Kidney epithelial cell (primary cell): ENCODE data around the gene WNT2B. TPM values are rescaled to one million over a fixed set of nuclear protein-coding genes. Genes with fewer than 3 reads are reported as not detected.
A peak's percentile ranks its signal among the peaks of the same experiment; 100 is the strongest.

Experiments
- DNase-seq: peaks from one replicate; pipeline ENCODE4 v3.0.0-alpha.2; 2010; ENCODE audit warnings: low read depth
- H3K27me3 ChIP-seq: 2 replicates; pipeline ENCODE4 v1.6.0; 2011; ENCODE audit warnings: low read length; ENCODE audit not compliant: control insufficient read depth, insufficient read depth
- H3K36me3 ChIP-seq: 2 replicates; pipeline ENCODE4 v1.5.1; 2011; ENCODE audit warnings: low read length; ENCODE audit not compliant: control insufficient read depth, insufficient read depth
- H3K4me3 ChIP-seq: 2 replicates; pipeline ENCODE4 v1.5.1; 2011; ENCODE audit warnings: low read depth, mild to moderate bottlenecking, control low read depth, low read length
- total RNA-seq: library from RNA; depleted of rRNA; stranded (reverse); fragments of >200 nt; gene quantifications from 2 replicates; pipeline ENCODE4 v1.2.3, GENCODE V29; 2015
- TF ChIP-seq, protein P1 (sequence below): IDR thresholded peaks from 2 replicates; pipeline ENCODE4 v1.5.1; 2011; ENCODE audit warnings: mild to moderate bottlenecking, moderate library complexity, low read length, control low read depth, inconsistent platforms; ENCODE audit not compliant: insufficient read depth, poor library complexity, severe bottlenecking

The WNT2B gene
- total RNA-seq, 1 donor from 2014 or later, result 1.3 TPM

DNA sequence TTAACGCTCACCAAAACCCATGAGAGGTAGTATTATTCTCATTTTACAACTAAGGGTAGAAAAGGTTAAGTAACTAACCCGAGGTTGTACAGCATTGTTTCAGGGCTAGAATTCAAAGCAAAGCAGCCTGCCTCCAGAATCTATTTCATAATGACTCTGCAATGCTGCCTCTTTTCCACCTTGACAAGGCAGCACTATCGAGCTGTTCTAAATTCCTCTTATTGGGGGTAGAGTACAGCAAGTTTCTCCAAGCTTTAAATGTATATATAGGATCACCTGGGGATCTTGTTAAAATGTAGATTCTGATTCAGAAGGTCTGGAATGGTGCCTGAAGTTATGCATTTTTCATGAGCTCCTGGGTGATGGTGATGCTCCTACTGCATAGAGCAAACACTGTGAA lies 30.1 kb downstream of the WNT2B start:
- Histone ChIP-seq H3K27me3 (no peaks in the 10 kb centered on the region), H3K36me3 (no peaks in the 10 kb centered on the region), H3K4me3 (no peak overlapping the region)
- TF ChIP-seq, protein P1, sequence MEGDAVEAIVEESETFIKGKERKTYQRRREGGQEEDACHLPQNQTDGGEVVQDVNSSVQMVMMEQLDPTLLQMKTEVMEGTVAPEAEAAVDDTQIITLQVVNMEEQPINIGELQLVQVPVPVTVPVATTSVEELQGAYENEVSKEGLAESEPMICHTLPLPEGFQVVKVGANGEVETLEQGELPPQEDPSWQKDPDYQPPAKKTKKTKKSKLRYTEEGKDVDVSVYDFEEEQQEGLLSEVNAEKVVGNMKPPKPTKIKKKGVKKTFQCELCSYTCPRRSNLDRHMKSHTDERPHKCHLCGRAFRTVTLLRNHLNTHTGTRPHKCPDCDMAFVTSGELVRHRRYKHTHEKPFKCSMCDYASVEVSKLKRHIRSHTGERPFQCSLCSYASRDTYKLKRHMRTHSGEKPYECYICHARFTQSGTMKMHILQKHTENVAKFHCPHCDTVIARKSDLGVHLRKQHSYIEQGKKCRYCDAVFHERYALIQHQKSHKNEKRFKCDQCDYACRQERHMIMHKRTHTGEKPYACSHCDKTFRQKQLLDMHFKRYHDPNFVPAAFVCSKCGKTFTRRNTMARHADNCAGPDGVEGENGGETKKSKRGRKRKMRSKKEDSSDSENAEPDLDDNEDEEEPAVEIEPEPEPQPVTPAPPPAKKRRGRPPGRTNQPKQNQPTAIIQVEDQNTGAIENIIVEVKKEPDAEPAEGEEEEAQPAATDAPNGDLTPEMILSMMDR, result no peak
- DNase-seq, result no peak

DNA sequence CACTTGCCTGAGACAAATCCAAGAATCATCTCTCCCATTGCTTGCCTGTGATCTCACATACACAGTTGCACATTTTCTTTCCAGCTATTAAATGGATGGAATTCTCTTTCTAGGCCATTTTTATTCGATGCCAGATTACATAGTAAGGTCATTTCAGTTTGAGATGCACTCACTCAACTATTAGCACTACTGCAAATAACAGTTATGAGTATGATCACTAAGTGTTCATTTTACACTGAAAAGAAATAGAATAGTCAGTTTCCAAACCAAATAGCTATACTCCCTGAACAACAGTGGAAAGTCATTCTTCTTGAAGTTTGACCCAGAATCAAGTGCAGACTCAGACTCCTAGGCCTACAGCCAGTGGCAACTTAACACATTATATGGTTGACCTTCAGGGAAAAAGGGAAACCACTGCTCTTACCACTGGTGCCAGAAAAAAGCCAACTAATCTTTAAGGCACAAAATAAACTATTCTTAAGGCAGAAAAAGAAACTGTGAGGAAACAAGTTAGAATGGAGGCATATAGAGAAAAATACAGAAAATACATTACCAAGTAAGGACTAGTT lies 31.5 kb downstream of the WNT2B start:
- DNase-seq, result no peak
- Histone ChIP-seq H3K36me3 (no peaks in the 10 kb centered on the region), H3K4me3 (no peak overlapping the region), H3K27me3 (no peaks in the 10 kb centered on the region)
- TF ChIP-seq, protein P1, result no peak

DNA sequence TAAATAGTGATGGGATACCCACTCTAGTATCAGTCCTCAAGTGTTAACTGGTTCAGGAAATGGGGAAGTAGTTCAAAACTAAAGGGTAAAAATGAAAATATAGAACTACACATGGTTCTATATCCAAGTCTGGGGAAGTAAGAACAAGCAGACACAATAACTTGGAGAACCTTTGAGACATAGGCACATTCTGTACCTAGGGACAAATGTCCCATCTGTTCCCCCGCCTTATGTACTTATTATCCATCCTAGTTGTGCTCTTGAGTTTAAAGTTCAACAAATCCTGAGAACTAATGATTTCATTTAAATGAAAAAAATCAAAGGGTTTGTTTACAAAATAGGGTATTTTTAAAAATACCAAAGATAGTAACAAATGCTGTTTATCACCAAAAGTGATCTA lies 32.5 kb downstream of the WNT2B start:
- Histone ChIP-seq H3K4me3 (no peak overlapping the region), H3K27me3 (no peaks in the 10 kb centered on the region), H3K36me3 (no peaks in the 10 kb centered on the region)
- TF ChIP-seq, protein P1, result no peak
- DNase-seq, result no peak

DNA sequence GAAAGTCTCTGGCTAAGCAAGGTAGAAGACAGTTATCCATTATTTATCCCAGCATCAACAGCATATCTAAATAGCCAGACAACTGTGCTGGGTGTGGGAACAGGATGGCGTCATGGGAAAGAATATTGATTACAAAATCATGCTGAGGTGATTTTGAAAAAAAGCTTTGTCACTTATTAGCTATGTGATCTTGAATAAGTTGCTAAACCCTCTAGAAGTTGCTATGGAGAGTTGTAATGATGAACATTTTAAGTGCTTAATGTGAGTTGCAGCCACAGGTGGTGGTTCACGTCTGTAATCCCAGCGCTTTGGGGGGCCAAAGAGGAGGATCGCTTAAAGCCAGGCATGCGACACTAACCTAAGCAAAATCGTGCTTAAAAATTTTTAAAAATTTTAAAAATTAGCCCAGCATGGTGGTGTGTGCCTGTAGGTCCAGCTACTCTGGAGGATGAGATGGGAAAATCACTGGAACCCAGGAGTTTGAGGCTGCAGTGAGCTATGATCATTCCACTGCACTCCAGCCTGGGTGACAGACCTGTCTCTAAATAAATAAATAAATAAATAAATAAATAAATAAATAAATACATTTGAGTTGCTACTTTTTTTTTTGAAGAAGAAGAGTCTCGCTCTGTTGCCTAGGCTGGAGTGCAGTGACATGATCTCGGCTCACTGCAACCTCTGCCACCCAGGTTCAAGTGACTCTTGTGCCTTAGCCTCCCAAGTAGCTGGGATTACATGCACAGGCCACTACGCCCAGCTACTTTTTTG lies 33.6 kb downstream of the WNT2B start:
- TF ChIP-seq, protein P1, result no peak
- Histone ChIP-seq H3K27me3 (no peaks in the 10 kb centered on the region), H3K36me3 (no peaks in the 10 kb centered on the region), H3K4me3 (no peak overlapping the region)
- no peak for DNase-seq

DNA sequence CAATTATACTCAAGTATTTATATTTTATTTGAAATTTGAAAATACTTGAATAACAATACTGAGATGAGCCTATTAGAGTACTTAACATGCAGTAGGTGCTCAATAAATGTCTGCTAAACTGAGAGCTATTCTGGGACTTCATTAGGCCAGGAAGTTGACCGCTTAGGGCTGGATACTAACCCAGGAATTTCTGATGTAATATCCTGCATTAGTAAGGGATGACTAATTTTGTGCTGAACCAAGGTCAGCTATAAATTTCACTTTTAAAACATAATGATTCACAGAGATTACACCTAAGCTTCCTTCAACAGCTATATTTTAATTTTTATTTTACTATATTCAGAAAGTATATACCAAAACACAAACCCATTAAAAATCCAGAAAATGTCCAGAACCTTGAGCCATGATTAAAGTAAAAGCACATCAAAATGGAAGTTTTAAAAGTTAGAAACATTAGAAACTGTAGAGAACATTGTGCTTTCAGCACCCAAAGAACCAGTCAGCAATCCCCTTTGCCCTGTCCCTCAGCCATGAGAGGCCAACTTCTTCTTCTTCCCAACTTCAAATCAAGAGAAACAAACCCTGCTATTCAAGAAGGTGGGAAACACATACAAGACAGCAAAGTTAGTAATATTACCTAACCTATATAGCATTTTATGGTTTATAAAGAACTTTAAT lies 35.4 kb downstream of the WNT2B start:
- no peak overlapping the region for H3K4me3 ChIP-seq
- H3K27me3 ChIP-seq, result no peaks in the 10 kb centered on the region
- no peaks in the 10 kb centered on the region for H3K36me3 ChIP-seq
- TF ChIP-seq, protein P1, result no peak
- DNase-seq, result peak; percentile 84
